SU-DHL-6 (cell line): ENCODE results near the gene WDR75.

Experiments used
- CTCF ChIP-seq: fragments of 200-600 bp; sonication (generic); IDR thresholded peaks from one replicate; pipeline ENCODE4 v1.5.1; 2017; ENCODE audit warnings: antibody characterized with exemption, mild to moderate bottlenecking, low read length, moderate library complexity; ENCODE audit not compliant: insufficient read depth, poor library complexity, severe bottlenecking
- EZH2phosphoT487 ChIP-seq: fragments of 200-600 bp; sonication (generic), shearing (Covaris generic); conservative IDR thresholded peaks from 2 replicates; pipeline ENCODE4 v1.6.1; 2018; ENCODE audit warnings: mild to moderate bottlenecking, antibody characterized with exemption, low read length, moderate library complexity, mixed read lengths

GRCh38 chr2:189511210-189511959 is 70.1 kb downstream of the WDR75 start:
- no peak for TF ChIP-seq CTCF
- no peak for TF ChIP-seq EZH2phosphoT487
